DOHH2 (cell line): ENCODE results near the gene PHKA2.

Experiments
- H3F3A ChIP-seq: fragments of 200-600 bp; sonication (generic), shearing (Covaris generic); 2 replicates; pipeline ENCODE4 v1.6.0; 2016; ENCODE audit warnings: antibody characterized with exemption, mild to moderate bottlenecking; ENCODE audit not compliant: control insufficient read depth, insufficient read depth
- H3K27ac ChIP-seq: fragments of 200-600 bp; sonication (generic); 2 replicates; pipeline ENCODE4 v1.5.1; 2014; ENCODE audit warnings: low read depth, mild to moderate bottlenecking, low read length, moderate library complexity
- H3K27me3 ChIP-seq: fragments of 200-600 bp; sonication (generic); 2 replicates; pipeline ENCODE4 v1.6.1; 2014; ENCODE audit warnings: mild to moderate bottlenecking, low read length, mixed read lengths; ENCODE audit not compliant: control insufficient read depth
- H3K36me3 ChIP-seq: fragments of 200-600 bp; sonication (generic); 2 replicates; pipeline ENCODE4 v1.6.1; 2014; ENCODE audit warnings: mild to moderate bottlenecking, low read length, moderate library complexity, mixed read lengths; ENCODE audit not compliant: control insufficient read depth
- H3K4me1 ChIP-seq: fragments of 200-600 bp; sonication (generic); 2 replicates; pipeline ENCODE4 v1.6.1; 2014; ENCODE audit warnings: mild to moderate bottlenecking, low read length, mixed read lengths; ENCODE audit not compliant: control insufficient read depth
- H3K4me2 ChIP-seq: fragments of 200-600 bp; sonication (generic); 2 replicates; pipeline ENCODE4 v1.6.0; 2014; ENCODE audit warnings: mild to moderate bottlenecking, low read length, moderate library complexity
- H3K4me3 ChIP-seq: fragments of 200-600 bp; sonication (generic); 2 replicates; pipeline ENCODE4 v1.5.1; 2014; ENCODE audit warnings: mild to moderate bottlenecking, low read length, mixed read lengths
- H3K79me2 ChIP-seq: fragments of 200-600 bp; sonication (generic); 2 replicates; pipeline ENCODE4 v1.6.1; 2014; ENCODE audit warnings: mild to moderate bottlenecking, low read length, mixed read lengths; ENCODE audit not compliant: control insufficient read depth
- H3K9me2 ChIP-seq: fragments of 200-600 bp; sonication (generic); replicated peaks from 2 replicates; pipeline ENCODE4 v1.6.1; 2014; ENCODE audit warnings: mild to moderate bottlenecking, low read length, mixed read lengths; ENCODE audit not compliant: control insufficient read depth
- H3K9me3 ChIP-seq: fragments of 200-600 bp; sonication (generic); 2 replicates; pipeline ENCODE4 v1.6.1; 2014; ENCODE audit warnings: antibody characterized with exemption, low read length, mixed read lengths; ENCODE audit not compliant: control insufficient read depth, insufficient read depth
- H4K20me1 ChIP-seq: fragments of 200-600 bp; sonication (generic); 2 replicates; pipeline ENCODE4 v1.6.0; 2014; ENCODE audit warnings: low read depth, mild to moderate bottlenecking, antibody characterized with exemption, low read length, moderate library complexity; ENCODE audit not compliant: control insufficient read depth, insufficient read depth
- EZH2phosphoT487 ChIP-seq: fragments of 200-600 bp; sonication (generic); IDR thresholded peaks from 2 replicates; pipeline ENCODE4 v1.6.1; 2017; ENCODE audit warnings: borderline replicate concordance, mild to moderate bottlenecking, antibody characterized with exemption, low read length, moderate library complexity, mixed read lengths
- TF ChIP-seq, protein P1 (sequence below): fragments of 200-600 bp; sonication (generic); IDR thresholded peaks from one replicate; pipeline ENCODE4 v1.5.1; 2014; ENCODE audit warnings: antibody characterized with exemption, mild to moderate bottlenecking, low read depth, low read length; ENCODE audit not compliant: poor library complexity, severe bottlenecking

PHKA2 gene

DNA sequence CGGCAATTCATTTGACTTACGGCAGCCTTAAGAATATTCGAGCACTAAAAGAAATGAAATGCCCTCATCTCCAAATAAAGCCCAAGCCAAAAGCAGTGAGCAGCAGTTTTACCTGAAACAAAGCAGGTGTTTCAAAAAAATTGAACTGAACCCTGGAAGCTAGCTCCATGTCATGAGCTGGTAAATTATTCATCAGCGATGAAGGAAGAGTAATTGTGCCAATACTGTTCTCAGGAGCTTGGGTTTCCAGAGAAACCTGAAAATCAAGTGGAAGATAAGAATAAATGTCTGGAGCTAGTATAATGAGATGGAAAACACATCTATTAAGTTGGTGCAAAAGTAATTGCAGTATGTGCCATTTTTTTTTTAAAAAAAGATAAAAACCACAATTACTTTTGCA lies 24.0 kb upstream of the PHKA2 start:
- Histone ChIP-seq H3K79me2 (no peaks in the 10 kb centered on the region), H3K4me3 (no peak overlapping the region), H3F3A (no peaks in the 10 kb centered on the region), H3K27me3 (no peaks in the 10 kb centered on the region), H3K27ac (no peak overlapping the region), H3K9me3 (no peaks in the 10 kb centered on the region), H3K4me1 (no peaks in the 10 kb centered on the region), H4K20me1 (no peaks in the 10 kb centered on the region), H3K36me3 (no peaks in the 10 kb centered on the region), H3K9me2 (no peaks in the 10 kb centered on the region), H3K4me2 (no peak overlapping the region)
- no peak for TF ChIP-seq EZH2phosphoT487
- TF ChIP-seq, protein P1, sequence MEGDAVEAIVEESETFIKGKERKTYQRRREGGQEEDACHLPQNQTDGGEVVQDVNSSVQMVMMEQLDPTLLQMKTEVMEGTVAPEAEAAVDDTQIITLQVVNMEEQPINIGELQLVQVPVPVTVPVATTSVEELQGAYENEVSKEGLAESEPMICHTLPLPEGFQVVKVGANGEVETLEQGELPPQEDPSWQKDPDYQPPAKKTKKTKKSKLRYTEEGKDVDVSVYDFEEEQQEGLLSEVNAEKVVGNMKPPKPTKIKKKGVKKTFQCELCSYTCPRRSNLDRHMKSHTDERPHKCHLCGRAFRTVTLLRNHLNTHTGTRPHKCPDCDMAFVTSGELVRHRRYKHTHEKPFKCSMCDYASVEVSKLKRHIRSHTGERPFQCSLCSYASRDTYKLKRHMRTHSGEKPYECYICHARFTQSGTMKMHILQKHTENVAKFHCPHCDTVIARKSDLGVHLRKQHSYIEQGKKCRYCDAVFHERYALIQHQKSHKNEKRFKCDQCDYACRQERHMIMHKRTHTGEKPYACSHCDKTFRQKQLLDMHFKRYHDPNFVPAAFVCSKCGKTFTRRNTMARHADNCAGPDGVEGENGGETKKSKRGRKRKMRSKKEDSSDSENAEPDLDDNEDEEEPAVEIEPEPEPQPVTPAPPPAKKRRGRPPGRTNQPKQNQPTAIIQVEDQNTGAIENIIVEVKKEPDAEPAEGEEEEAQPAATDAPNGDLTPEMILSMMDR = no peak

DNA sequence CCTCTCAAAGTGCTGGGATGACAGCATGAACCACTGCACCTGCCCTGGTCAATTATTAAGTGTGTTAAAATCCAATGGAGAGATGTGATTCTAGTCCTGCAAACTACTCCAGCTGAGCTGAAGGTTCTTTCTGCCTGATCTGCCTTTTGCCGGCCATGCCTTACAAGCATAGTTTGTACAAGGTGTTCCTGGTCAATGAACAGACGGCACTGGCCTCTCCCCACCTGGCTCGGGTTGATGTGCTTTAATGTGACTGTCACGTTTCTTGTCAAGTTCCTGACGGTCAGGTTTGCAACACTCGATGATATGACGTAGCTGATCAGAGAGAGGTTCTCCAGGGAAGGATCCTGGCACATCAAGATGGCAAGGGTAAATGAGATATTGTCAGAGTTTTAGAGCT lies 23.1 kb upstream of the PHKA2 start:
- no peaks in the 10 kb centered on the region for H3K9me2 ChIP-seq
- TF ChIP-seq EZH2phosphoT487 = no peak
- TF ChIP-seq, protein P1 = no peak
- no peak overlapping the region for H3K4me2 ChIP-seq

GRCh38 chrX:19005909-19006308 lies 22.0 kb upstream of the PHKA2 start:
- Histone ChIP-seq H3K36me3 (no peaks in the 10 kb centered on the region), H3K4me3 (no peak overlapping the region), H3K9me3 (no peaks in the 10 kb centered on the region), H4K20me1 (no peaks in the 10 kb centered on the region), H3K4me2 (no peak overlapping the region), H3K27ac (no peak overlapping the region), H3F3A (no peaks in the 10 kb centered on the region), H3K79me2 (no peaks in the 10 kb centered on the region), H3K9me2 (no peaks in the 10 kb centered on the region), H3K4me1 (no peaks in the 10 kb centered on the region), H3K27me3 (no peaks in the 10 kb centered on the region)
- TF ChIP-seq EZH2phosphoT487 = no peak
- TF ChIP-seq, protein P1 = no peak

More for the DNA sequence above, 23.1 kb upstream of the PHKA2 start:
- H3K9me3 ChIP-seq = no peaks in the 10 kb centered on the region
- H3F3A ChIP-seq = no peaks in the 10 kb centered on the region
- H3K4me3 ChIP-seq = no peak overlapping the region
- no peaks in the 10 kb centered on the region for H3K27me3 ChIP-seq
- no peaks in the 10 kb centered on the region for H4K20me1 ChIP-seq
- no peaks in the 10 kb centered on the region for H3K4me1 ChIP-seq
- H3K27ac ChIP-seq = no peak overlapping the region
- no peaks in the 10 kb centered on the region for H3K79me2 ChIP-seq
- no peaks in the 10 kb centered on the region for H3K36me3 ChIP-seq

DNA sequence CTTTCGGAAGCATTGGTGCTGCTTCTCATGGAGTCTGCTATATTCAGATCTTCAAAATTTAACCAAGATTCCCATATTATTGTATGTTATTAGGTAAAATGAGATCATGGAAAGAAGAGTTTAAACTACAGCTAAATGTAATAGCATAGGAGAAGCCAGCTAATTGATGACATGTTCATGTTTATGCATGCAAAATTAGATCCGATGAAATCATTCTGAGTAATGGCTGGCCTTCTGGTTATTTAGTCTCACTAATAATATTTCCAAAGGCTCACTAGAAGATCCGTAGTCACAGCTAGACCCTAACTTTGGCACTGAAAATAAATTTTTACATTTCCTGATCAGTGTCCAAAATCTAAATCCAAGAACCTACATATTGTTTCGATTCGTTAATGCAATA lies 19.8 kb upstream of the PHKA2 start:
- H3F3A ChIP-seq = no peaks in the 10 kb centered on the region
- H3K79me2 ChIP-seq = no peaks in the 10 kb centered on the region

More for the DNA sequence above, 19.8 kb upstream of the PHKA2 start:
- Histone ChIP-seq H3K9me3 (no peaks in the 10 kb centered on the region), H3K36me3 (no peaks in the 10 kb centered on the region), H3K9me2 (no peaks in the 10 kb centered on the region), H3K27ac (no peak overlapping the region), H3K4me2 (no peak overlapping the region), H3K4me3 (no peak overlapping the region), H3K27me3 (no peaks in the 10 kb centered on the region), H3K4me1 (no peaks in the 10 kb centered on the region), H4K20me1 (no peaks in the 10 kb centered on the region)
- TF ChIP-seq EZH2phosphoT487 = no peak
- TF ChIP-seq, protein P1 = no peak
